Measurements from ENCODE around the gene RFX7. TPM values are rescaled to one million over a fixed set of nuclear protein-coding genes. Genes with fewer than 3 reads are reported as not detected.

RFX7 gene
- total and polyA plus RNA-seq, 2 donors (not counting 1 experiment from before 2014, with no cell fraction given), result 6.6 to 44.8 TPM

- H3K27ac Mint-ChIP-seq, result no peak overlapping the region
- Histone ChIP-seq H2AFZ (ENCODE audit: insufficient read depth, low read depth, low read length, poor library complexity, severe bottlenecking) (no peak overlapping the region), H3K9me3 (ENCODE audit: control extremely low read depth in 1 of 3, control insufficient read depth in 2 of 3, insufficient read depth in 1 of 3, low read length in 2 of 3) (no peaks in the 10 kb centered on the region), H3K79me2 (ENCODE audit: control insufficient read depth, insufficient read depth, low read length) (no peaks in the 10 kb centered on the region), H3K27me3 (replicated peaks in 1 of 4; ENCODE audit: control extremely low read depth in 1 of 4, control insufficient read depth in 3 of 4, insufficient read depth in 4 of 4, low read length in 3 of 4) (no peaks in the 10 kb centered on the region), H3K4me1 (ENCODE audit: control insufficient read depth in 2 of 2, insufficient read depth in 2 of 2, low read length in 2 of 2) (no peaks in the 10 kb centered on the region), H3K4me2 (replicated peaks; ENCODE audit: low read depth, low read length, poor library complexity, severe bottlenecking) (no peak overlapping the region), H3K27ac (ENCODE audit: low read length in 2 of 2) (no peak overlapping the region), H3K4me3 (ENCODE audit: control extremely low read depth in 1 of 5, extremely low read depth in 1 of 5, insufficient read depth in 1 of 5, low read depth in 2 of 5, low read length in 4 of 5) (no peak overlapping the region), H3K9ac (ENCODE audit: low read length) (no peak overlapping the region), H3K36me3 (replicated peaks in 1 of 2; ENCODE audit: control extremely low read depth in 1 of 2, control insufficient read depth in 1 of 2, extremely low read depth in 1 of 2, insufficient read depth in 2 of 2, low read length in 1 of 2) (no peaks in the 10 kb centered on the region), H4K20me1 (ENCODE audit: control insufficient read depth, insufficient read depth, low read length, poor library complexity, severe bottlenecking) (no peaks in the 10 kb centered on the region)
- no peaks in the 10 kb centered on the region for H3K9me3 Mint-ChIP-seq (ENCODE audit: insufficient read depth)
- DNase-seq, result no peak
- no peak for ATAC-seq (ENCODE audit: low read depth)
- no peak overlapping the region for H3K4me3 Mint-ChIP-seq
- ChIA-PET CTCF (interaction anchor here (0.7 to 1.2 kb wide), 4 partner anchors 171 to 404 kb away, joined by 3 to 4 read pairs (median 3); no protein-coding TSS in a partner anchor), POLR2A (no interaction called here)
- H3K27me3 Mint-ChIP-seq, result peaks cover 2% of the 10 kb centered on the region
- no peak for TF ChIP-seq EZH2 (IDR thresholded peaks at IDR 0.05; ENCODE audit: borderline replicate concordance, insufficient read depth, low read depth, low read length, poor library complexity, severe bottlenecking)
- peak; percentile 61 for TF ChIP-seq CTCF (IDR thresholded peaks at IDR 0.05)
- H3K4me1 Mint-ChIP-seq, result no peaks in the 10 kb centered on the region
- intact Hi-C loops (cut with micrococcal nuclease), result loop anchor here (2.0 kb wide), 1 partner anchor 404 kb away; no protein-coding TSS in a partner anchor
These were observed 190.7 kb downstream of the RFX7 start for GRCh38 chr15:56053046-56053400.

DNA sequence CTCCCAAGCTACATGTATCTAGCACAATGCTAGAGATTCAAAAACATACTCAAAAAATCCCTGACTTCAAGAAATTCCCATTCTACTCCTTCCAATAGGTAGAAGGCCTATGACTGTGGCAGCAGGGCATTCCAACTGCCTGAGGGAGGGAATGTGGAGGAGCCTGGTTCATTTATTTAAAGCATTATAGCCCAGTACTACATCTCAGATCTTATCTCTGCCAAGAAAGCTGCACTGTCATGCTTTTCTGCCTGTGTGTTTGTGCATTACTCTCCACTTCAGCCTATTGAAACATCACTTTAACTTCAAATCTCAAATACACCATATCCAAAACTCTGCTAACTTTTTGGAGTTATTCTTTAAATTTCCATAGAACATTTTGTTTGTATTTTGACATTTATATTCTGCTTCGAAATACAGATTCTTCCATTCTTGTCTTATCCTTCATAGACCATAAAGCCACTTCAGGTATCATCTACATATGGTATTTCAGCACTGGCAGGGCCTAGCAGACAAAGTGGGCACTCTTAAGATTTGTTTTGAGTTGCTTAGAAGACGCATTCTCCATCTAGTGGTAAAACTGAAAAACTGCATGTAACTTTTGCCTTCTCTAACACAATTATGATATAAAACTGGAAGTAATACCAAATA is 191.2 kb downstream of the RFX7 start:
- Histone ChIP-seq H3K4me3 (ENCODE audit: control extremely low read depth in 1 of 5, extremely low read depth in 1 of 5, insufficient read depth in 1 of 5, low read depth in 2 of 5, low read length in 4 of 5) (no peak overlapping the region), H3K27ac (ENCODE audit: low read length in 2 of 2) (no peak overlapping the region), H3K9me3 (ENCODE audit: control extremely low read depth in 1 of 3, control insufficient read depth in 2 of 3, insufficient read depth in 1 of 3, low read length in 2 of 3) (no peaks in the 10 kb centered on the region), H3K9ac (ENCODE audit: low read length) (no peak overlapping the region), H3K27me3 (replicated peaks in 1 of 4; ENCODE audit: control extremely low read depth in 1 of 4, control insufficient read depth in 3 of 4, insufficient read depth in 4 of 4, low read length in 3 of 4) (no peaks in the 10 kb centered on the region), H3K4me1 (ENCODE audit: control insufficient read depth in 2 of 2, insufficient read depth in 2 of 2, low read length in 2 of 2) (no peaks in the 10 kb centered on the region), H4K20me1 (ENCODE audit: control insufficient read depth, insufficient read depth, low read length, poor library complexity, severe bottlenecking) (no peaks in the 10 kb centered on the region), H3K36me3 (replicated peaks in 1 of 2; ENCODE audit: control extremely low read depth in 1 of 2, control insufficient read depth in 1 of 2, extremely low read depth in 1 of 2, insufficient read depth in 2 of 2, low read length in 1 of 2) (no peaks in the 10 kb centered on the region), H2AFZ (ENCODE audit: insufficient read depth, low read depth, low read length, poor library complexity, severe bottlenecking) (peak overlapping the region; percentile 39), H3K79me2 (ENCODE audit: control insufficient read depth, insufficient read depth, low read length) (no peaks in the 10 kb centered on the region), H3K4me2 (replicated peaks; ENCODE audit: low read depth, low read length, poor library complexity, severe bottlenecking) (no peak overlapping the region)
- peaks cover 4% of the 10 kb centered on the region for H3K27me3 Mint-ChIP-seq
- no peaks in the 10 kb centered on the region for H3K4me1 Mint-ChIP-seq
- ChIA-PET POLR2A (no interaction called here), CTCF (interaction anchor here (0.7 to 1.2 kb wide), 4 partner anchors 171 to 404 kb away, joined by 3 to 4 read pairs (median 3); no protein-coding TSS in a partner anchor)
- no CpG with 5 or more reads among the region's 2 CpGs for WGBS (ENCODE audit: insufficient coverage)
- peak; percentile 40 for DNase-seq
- TF ChIP-seq EZH2 (IDR thresholded peaks at IDR 0.05; ENCODE audit: borderline replicate concordance, insufficient read depth, low read depth, low read length, poor library complexity, severe bottlenecking) (no peak), CTCF (IDR thresholded peaks at IDR 0.05) (peak; percentile 93)
- no peak overlapping the region for H3K4me3 Mint-ChIP-seq
- intact Hi-C loops (cut with micrococcal nuclease), result loop anchor here (2.0 kb wide), 1 partner anchor 404 kb away; no protein-coding TSS in a partner anchor
- ATAC-seq (ENCODE audit: low read depth), result peak; percentile 47
- no peaks in the 10 kb centered on the region for H3K9me3 Mint-ChIP-seq (ENCODE audit: insufficient read depth)
- no peak overlapping the region for H3K27ac Mint-ChIP-seq
